Uterus (tissue), 2 donors: ENCODE data around the gene ARHGEF17.

Experiments used
- POLR2A ChIP-seq, 2 donors: fragments of 450-650 bp; IDR thresholded peaks; one replicate each; pipeline ENCODE4 v1.6.1; 2016; ENCODE audit warnings: antibody characterized with exemption in 2 of 2, mild to moderate bottlenecking in 1 of 2, moderate library complexity in 1 of 2
- TF ChIP-seq, protein P1 (sequence below), 4 experiments: fragments of 200-600 bp in 2 of 4; fragments of 450-650 bp in 2 of 4; sonication (generic) in 2 of 4; IDR thresholded peaks; one replicate each; pipeline ENCODE4 v1.5.1; 2016 to 2019; ENCODE audit warnings: antibody characterized with exemption in 4 of 4, mild to moderate bottlenecking in 2 of 4, moderate library complexity in 1 of 4

DNA sequence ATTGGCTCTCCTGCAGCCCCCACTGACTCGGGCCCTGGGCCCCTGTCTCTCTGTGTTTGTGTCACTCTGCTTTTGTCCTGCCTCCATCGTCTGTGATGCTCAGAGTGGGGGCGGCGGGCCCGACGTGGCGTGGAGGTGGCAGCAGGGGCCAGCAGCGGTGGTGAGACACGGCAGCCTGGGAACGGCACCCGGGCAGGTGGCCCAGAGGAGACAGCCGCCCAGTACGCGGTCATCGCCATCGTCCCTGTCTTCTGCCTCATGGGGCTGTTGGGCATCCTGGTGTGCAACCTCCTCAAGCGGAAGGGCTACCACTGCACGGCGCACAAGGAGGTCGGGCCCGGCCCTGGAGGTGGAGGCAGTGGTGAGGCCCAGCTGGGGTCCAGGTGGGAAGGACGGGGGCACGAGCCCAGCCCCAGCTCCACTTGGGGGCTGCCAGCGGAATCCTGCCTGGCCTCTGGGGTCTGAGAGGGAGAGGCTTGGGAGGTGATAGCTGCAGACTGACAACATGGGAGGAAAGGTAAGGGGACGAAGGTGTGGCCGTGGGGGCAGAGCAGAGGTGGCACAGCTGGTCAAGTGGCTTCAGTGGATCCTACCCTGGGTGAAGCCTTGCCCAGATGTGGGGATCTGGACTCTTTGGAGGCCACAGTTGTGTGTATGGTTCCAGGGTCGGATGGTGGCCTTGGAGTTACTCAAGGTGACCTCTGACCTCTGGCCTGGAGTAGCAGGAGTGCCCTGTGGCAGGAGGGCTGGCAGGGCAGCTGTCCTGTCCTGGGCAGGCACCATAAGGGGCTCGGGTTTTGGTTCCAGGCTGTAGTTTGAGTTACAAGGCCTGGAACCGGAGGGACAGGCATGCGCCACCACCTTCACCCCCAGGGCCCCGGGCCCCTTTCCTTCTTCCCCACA is 84.3 kb downstream of the ARHGEF17 start:
- no peak for TF ChIP-seq POLR2A (IDR thresholded peaks at IDR 0.05)
- TF ChIP-seq, protein P1, sequence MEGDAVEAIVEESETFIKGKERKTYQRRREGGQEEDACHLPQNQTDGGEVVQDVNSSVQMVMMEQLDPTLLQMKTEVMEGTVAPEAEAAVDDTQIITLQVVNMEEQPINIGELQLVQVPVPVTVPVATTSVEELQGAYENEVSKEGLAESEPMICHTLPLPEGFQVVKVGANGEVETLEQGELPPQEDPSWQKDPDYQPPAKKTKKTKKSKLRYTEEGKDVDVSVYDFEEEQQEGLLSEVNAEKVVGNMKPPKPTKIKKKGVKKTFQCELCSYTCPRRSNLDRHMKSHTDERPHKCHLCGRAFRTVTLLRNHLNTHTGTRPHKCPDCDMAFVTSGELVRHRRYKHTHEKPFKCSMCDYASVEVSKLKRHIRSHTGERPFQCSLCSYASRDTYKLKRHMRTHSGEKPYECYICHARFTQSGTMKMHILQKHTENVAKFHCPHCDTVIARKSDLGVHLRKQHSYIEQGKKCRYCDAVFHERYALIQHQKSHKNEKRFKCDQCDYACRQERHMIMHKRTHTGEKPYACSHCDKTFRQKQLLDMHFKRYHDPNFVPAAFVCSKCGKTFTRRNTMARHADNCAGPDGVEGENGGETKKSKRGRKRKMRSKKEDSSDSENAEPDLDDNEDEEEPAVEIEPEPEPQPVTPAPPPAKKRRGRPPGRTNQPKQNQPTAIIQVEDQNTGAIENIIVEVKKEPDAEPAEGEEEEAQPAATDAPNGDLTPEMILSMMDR (IDR thresholded peaks at IDR 0.05): no peak
